Measurements from ENCODE around the gene ADAMTS16. TPM values are rescaled to one million over a fixed set of nuclear protein-coding genes. Genes with fewer than 3 reads are reported as not detected.
"Not testable (repeated sequence)": the region's sequence is repeated elsewhere in the genome, so short reads cannot be mapped to it uniquely, and the experiment has no call there.

Gene ADAMTS16
- polyA plus RNA-seq, 3 donors = 69.6 to 80.2 (median 79.9) TPM

- DNase-seq = not testable (repeated sequence)
Measured at GRCh38 chr5:5137851-5138250, 2.3 kb upstream of the ADAMTS16 start.

GRCh38 chr5:5139336-5139776 is 774 bp upstream of the ADAMTS16 start:
- no peak for DNase-seq

- DNase-seq = no peak
Measured at GRCh38 chr5:5140479-5141338, 579 bp downstream of the ADAMTS16 start.

- DNase-seq = no peak
Measured at GRCh38 chr5:5141339-5141599, 1.1 kb downstream of the ADAMTS16 start.

- peak; percentile 74 for DNase-seq
Measured at GRCh38 chr5:5141625-5142525, 1.7 kb downstream of the ADAMTS16 start.

GRCh38 chr5:5144441-5144840 is 4.3 kb downstream of the ADAMTS16 start:
- no peak for DNase-seq

- DNase-seq = no peak
Measured at GRCh38 chr5:5145651-5146529, 5.8 kb downstream of the ADAMTS16 start.

GRCh38 chr5:5146530-5147160 is 6.5 kb downstream of the ADAMTS16 start:
- no peak for DNase-seq

GRCh38 chr5:5149154-5149553 is 9.0 kb downstream of the ADAMTS16 start:
- no peak for DNase-seq

- DNase-seq = no peak
Measured at GRCh38 chr5:5150667-5151066, 10.5 kb downstream of the ADAMTS16 start.

- no peak for DNase-seq
Measured at GRCh38 chr5:5154733-5155132, 14.6 kb downstream of the ADAMTS16 start.

- DNase-seq = no peak
Measured at GRCh38 chr5:5155617-5156016, 15.5 kb downstream of the ADAMTS16 start.

- DNase-seq = no peak
Measured at GRCh38 chr5:5156471-5157082, 16.4 kb downstream of the ADAMTS16 start.

- DNase-seq = no peak
Measured at GRCh38 chr5:5158472-5158895, 18.4 kb downstream of the ADAMTS16 start.

- no peak for DNase-seq
Measured at GRCh38 chr5:5159282-5160103, 19.4 kb downstream of the ADAMTS16 start.

GRCh38 chr5:5164163-5164562 is 24.0 kb downstream of the ADAMTS16 start:
- DNase-seq = no peak

- no peak for DNase-seq
Measured at GRCh38 chr5:5165541-5166002, 25.4 kb downstream of the ADAMTS16 start.

GRCh38 chr5:5169466-5169865 is 29.3 kb downstream of the ADAMTS16 start:
- no peak for DNase-seq

GRCh38 chr5:5178136-5178535 is 38.0 kb downstream of the ADAMTS16 start:
- DNase-seq = peak; percentile 69

GRCh38 chr5:5178580-5178979 is 38.5 kb downstream of the ADAMTS16 start:
- DNase-seq = no peak
